Gastroesophageal sphincter (tissue), 3 donors: Measurements from ENCODE around the gene CHMP5.

Source experiments
- POLR2A ChIP-seq, 2 donors: fragments of 450-650 bp; IDR thresholded peaks; one replicate each; pipeline ENCODE4 v1.6.1; 2017; ENCODE audit warnings: antibody characterized with exemption in 2 of 2, mild to moderate bottlenecking in 2 of 2, moderate library complexity in 1 of 2
- POLR2AphosphoS5 ChIP-seq: sonication (generic); formaldehyde crosslinking; IDR thresholded peaks from one replicate; pipeline ENCODE4 v1.6.1; 2017; ENCODE audit warnings: antibody characterized with exemption
- TF ChIP-seq, protein P1 (sequence below), 4 experiments: fragments of 200-600 bp in 2 of 4; fragments of 450-650 bp in 2 of 4; sonication (generic) in 1 of 4; IDR thresholded peaks; one replicate each; pipeline ENCODE4 v1.5.1; 2017 to 2019; ENCODE audit warnings: antibody characterized with exemption in 4 of 4, mild to moderate bottlenecking in 2 of 4, moderate library complexity in 2 of 4

DNA sequence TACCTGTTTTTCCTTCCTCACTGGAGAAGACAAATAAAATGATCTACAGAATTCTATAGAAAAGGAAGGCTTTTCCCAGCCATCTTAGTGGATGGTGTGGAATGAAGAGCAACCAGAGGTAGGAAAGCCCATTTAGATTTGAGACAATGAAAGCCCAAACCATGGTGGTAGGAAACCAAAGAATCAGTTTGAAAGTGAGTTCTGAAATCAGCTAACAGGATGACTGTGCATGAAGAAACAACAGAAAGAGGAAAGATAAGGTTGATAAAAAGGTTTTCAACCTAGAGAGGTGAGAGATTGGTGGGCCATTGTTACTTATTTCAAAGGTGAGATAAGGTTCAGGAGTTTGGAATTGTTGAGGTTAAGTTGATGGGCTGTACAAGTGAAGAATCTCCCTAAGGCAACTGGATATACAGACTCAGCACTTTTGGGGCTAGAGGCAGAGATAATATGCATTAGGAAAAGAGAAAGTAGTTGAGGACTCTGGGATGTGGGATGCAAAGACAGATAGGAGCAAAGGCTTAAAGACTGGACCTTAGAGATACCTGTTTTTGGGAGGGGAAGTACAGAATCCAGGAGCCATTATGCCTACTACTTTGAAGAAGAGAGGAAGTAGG, 2.4 kb downstream of the CHMP5 start:
- TF ChIP-seq, protein P1, sequence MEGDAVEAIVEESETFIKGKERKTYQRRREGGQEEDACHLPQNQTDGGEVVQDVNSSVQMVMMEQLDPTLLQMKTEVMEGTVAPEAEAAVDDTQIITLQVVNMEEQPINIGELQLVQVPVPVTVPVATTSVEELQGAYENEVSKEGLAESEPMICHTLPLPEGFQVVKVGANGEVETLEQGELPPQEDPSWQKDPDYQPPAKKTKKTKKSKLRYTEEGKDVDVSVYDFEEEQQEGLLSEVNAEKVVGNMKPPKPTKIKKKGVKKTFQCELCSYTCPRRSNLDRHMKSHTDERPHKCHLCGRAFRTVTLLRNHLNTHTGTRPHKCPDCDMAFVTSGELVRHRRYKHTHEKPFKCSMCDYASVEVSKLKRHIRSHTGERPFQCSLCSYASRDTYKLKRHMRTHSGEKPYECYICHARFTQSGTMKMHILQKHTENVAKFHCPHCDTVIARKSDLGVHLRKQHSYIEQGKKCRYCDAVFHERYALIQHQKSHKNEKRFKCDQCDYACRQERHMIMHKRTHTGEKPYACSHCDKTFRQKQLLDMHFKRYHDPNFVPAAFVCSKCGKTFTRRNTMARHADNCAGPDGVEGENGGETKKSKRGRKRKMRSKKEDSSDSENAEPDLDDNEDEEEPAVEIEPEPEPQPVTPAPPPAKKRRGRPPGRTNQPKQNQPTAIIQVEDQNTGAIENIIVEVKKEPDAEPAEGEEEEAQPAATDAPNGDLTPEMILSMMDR (IDR thresholded peaks at IDR 0.05): no peak
- TF ChIP-seq POLR2A (IDR thresholded peaks at IDR 0.05) (no peak), POLR2AphosphoS5 (no peak)
